WTC11 (cell line): ENCODE data around the gene ZIC5.

Experiments used
- ATF1 ChIP-seq: sonication (generic); formaldehyde crosslinking; IDR thresholded peaks from 2 replicates; pipeline ENCODE4 v1.8.1; 2023; ENCODE audit warnings: mild to moderate bottlenecking, moderate library complexity, missing genetic modification reagents
- IRF2 ChIP-seq: sonication (generic); formaldehyde crosslinking; IDR thresholded peaks from 2 replicates; pipeline ENCODE4 v1.8.0; 2022; ENCODE audit warnings: low read depth, missing genetic modification reagents, borderline replicate concordance
- KAT7 ChIP-seq: sonication (generic); formaldehyde crosslinking; IDR thresholded peaks from 2 replicates; pipeline ENCODE4 v1.8.1; 2023; ENCODE audit warnings: missing genetic modification reagents, mild to moderate bottlenecking, borderline replicate concordance
- PRRX2 ChIP-seq: fragments of 250-450 bp; sonication (Bioruptor Pico); IDR thresholded peaks from 2 replicates; pipeline ENCODE4 v1.8.0; 2021; ENCODE audit warnings: mild to moderate bottlenecking
- TEAD4 ChIP-seq: sonication (generic); formaldehyde crosslinking; IDR thresholded peaks from 2 replicates; pipeline ENCODE4 v1.8.0; 2022; ENCODE audit warnings: mild to moderate bottlenecking, missing genetic modification reagents
- ZBTB21 ChIP-seq: sonication (generic); formaldehyde crosslinking; IDR thresholded peaks from 2 replicates; pipeline ENCODE4 v1.8.1; 2023; ENCODE audit warnings: mild to moderate bottlenecking, missing genetic modification reagents, borderline replicate concordance
- ZNF121 ChIP-seq: sonication (generic); formaldehyde crosslinking; IDR thresholded peaks from 2 replicates; pipeline ENCODE4 v1.8.0; 2023; ENCODE audit warnings: missing genetic modification reagents
- ZNF232 ChIP-seq: sonication (generic); formaldehyde crosslinking; IDR thresholded peaks from 2 replicates; pipeline ENCODE4 v1.8.0; 2022; ENCODE audit warnings: mild to moderate bottlenecking, missing genetic modification reagents
- ZNF416 ChIP-seq: fragments of 250-450 bp; sonication (Bioruptor Pico); IDR thresholded peaks from 2 replicates; pipeline ENCODE4 v1.9.0; 2021; ENCODE audit warnings: mild to moderate bottlenecking, inconsistent platforms
- ZNF423 ChIP-seq: fragments of 250-450 bp; sonication (Bioruptor Pico); IDR thresholded peaks from 2 replicates; pipeline ENCODE4 v2.1.2; 2022; ENCODE audit warnings: mild to moderate bottlenecking, moderate library complexity
- TF ChIP-seq, protein P1 (sequence below): sonication (generic); formaldehyde crosslinking; conservative IDR thresholded peaks from 2 replicates; pipeline ENCODE4 v1.8.1; 2022; ENCODE audit warnings: mild to moderate bottlenecking, missing genetic modification reagents
- TF ChIP-seq, protein P2 (sequence below): fragments of 200-600 bp; IDR thresholded peaks from 2 replicates; pipeline ENCODE4 v1.8.0; 2022; ENCODE audit warnings: antibody characterized with exemption
- TF ChIP-seq, protein P3 (sequence below): sonication (generic); formaldehyde crosslinking; IDR thresholded peaks from 2 replicates; pipeline ENCODE4 v1.8.0; 2022; ENCODE audit warnings: mild to moderate bottlenecking, missing genetic modification reagents
- TF ChIP-seq, protein P4 (sequence below): sonication (generic); formaldehyde crosslinking; IDR thresholded peaks from 2 replicates; pipeline ENCODE4 v1.8.1; 2022; ENCODE audit warnings: low read depth, mild to moderate bottlenecking, moderate library complexity, missing genetic modification reagents, borderline replicate concordance

DNA sequence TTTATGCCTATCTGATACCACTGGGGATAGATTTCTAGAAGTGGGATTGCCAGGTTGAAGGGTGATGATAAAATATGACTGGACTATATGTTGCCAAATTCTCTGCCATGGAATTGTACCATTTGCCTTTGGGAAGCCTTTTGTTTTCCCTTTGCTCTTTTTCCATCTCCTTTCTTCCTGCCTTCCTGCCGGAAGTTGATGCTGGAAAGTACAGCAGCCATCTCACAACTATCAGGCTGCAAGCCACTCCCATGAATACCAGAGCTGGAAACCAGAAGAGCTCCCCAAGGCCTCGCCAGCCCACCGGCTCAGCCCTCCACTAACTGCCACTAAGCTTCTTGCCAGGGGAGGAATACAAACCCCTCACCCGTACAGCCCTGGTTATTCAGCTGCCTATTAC is 29.7 kb downstream of the ZIC5 start:
- TF ChIP-seq, protein P1, sequence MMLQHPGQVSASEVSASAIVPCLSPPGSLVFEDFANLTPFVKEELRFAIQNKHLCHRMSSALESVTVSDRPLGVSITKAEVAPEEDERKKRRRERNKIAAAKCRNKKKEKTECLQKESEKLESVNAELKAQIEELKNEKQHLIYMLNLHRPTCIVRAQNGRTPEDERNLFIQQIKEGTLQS: no peak
- TF ChIP-seq, protein P2, sequence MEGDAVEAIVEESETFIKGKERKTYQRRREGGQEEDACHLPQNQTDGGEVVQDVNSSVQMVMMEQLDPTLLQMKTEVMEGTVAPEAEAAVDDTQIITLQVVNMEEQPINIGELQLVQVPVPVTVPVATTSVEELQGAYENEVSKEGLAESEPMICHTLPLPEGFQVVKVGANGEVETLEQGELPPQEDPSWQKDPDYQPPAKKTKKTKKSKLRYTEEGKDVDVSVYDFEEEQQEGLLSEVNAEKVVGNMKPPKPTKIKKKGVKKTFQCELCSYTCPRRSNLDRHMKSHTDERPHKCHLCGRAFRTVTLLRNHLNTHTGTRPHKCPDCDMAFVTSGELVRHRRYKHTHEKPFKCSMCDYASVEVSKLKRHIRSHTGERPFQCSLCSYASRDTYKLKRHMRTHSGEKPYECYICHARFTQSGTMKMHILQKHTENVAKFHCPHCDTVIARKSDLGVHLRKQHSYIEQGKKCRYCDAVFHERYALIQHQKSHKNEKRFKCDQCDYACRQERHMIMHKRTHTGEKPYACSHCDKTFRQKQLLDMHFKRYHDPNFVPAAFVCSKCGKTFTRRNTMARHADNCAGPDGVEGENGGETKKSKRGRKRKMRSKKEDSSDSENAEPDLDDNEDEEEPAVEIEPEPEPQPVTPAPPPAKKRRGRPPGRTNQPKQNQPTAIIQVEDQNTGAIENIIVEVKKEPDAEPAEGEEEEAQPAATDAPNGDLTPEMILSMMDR: no peak
- no peak for TF ChIP-seq ZNF121 (CRISPR knock-in tag)
- no peak for TF ChIP-seq ZNF232 (CRISPR knock-in tag)
- TF ChIP-seq PRRX2 (CRISPR knock-in tag): no peak
- TF ChIP-seq ZNF423 (CRISPR knock-in tag): no peak
- no peak for TF ChIP-seq ZNF416 (CRISPR knock-in tag)
- no peak for TF ChIP-seq ATF1 (CRISPR knock-in tag)
- TF ChIP-seq, protein P3, sequence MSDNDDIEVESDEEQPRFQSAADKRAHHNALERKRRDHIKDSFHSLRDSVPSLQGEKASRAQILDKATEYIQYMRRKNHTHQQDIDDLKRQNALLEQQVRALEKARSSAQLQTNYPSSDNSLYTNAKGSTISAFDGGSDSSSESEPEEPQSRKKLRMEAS (CRISPR knock-in tag): no peak
- TF ChIP-seq KAT7: no peak
- no peak for TF ChIP-seq TEAD4
- no peak for TF ChIP-seq ZBTB21 (CRISPR knock-in tag)
- TF ChIP-seq, protein P4, sequence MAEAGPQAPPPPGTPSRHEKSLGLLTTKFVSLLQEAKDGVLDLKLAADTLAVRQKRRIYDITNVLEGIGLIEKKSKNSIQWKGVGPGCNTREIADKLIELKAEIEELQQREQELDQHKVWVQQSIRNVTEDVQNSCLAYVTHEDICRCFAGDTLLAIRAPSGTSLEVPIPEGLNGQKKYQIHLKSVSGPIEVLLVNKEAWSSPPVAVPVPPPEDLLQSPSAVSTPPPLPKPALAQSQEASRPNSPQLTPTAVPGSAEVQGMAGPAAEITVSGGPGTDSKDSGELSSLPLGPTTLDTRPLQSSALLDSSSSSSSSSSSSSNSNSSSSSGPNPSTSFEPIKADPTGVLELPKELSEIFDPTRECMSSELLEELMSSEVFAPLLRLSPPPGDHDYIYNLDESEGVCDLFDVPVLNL (CRISPR knock-in tag): no peak
- TF ChIP-seq IRF2 (CRISPR knock-in tag): no peak
